T1000 (cell line): ENCODE results near the gene FGFRL1.
"Not testable (repeated sequence)": the region's sequence is repeated elsewhere in the genome, so short reads cannot be mapped to it uniquely, and the experiment has no call there.

ENCODE experiments used
- DNase-seq: peaks from one replicate; lab custom pipeline; 2025; ENCODE audit warnings: mixed read lengths; lab: John Stamatoyannopoulos, UW

The FGFRL1 gene

DNA sequence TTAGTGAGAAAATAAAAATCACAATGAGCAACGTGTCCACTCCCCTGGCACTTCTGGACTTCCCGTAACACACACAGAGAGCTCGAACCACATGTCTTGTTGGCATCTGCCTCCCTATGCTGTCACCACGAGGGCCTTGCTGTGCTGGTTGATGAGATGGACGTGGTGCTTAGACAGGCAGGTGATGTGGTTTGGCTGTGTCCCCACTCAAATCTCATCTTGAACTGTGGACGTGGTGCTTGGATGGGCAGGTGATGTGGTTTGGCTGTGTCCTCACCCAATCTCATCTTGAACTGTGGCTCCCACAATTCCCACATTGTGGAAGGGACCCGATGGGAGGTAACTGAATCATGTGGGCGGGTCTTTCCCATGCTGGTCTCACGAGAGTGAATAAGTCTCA lies 40.0 kb downstream of the FGFRL1 start:
- no peak for DNase-seq

DNA sequence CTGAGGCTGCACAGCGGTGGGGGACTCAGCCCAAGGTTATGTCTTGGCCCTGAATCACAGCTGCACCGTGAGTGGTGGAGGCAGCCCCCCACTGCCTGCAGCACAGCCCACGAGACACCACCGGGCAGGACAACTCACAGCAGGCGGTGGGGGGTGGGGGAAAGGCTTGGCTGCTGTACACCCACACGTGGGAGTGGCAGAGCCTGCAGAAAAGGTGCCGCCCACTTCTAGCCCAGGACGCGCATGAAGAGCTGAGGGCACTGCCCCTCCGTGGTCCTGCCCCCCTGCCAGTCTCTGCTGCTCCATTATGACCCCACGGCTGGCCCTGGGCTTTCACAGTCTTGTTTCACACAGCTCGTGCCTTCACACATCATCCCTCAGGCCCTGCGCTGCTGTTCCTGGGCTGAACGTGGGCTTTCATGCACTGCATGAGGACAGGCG lies 40.8 kb downstream of the FGFRL1 start:
- no peak for DNase-seq

DNA sequence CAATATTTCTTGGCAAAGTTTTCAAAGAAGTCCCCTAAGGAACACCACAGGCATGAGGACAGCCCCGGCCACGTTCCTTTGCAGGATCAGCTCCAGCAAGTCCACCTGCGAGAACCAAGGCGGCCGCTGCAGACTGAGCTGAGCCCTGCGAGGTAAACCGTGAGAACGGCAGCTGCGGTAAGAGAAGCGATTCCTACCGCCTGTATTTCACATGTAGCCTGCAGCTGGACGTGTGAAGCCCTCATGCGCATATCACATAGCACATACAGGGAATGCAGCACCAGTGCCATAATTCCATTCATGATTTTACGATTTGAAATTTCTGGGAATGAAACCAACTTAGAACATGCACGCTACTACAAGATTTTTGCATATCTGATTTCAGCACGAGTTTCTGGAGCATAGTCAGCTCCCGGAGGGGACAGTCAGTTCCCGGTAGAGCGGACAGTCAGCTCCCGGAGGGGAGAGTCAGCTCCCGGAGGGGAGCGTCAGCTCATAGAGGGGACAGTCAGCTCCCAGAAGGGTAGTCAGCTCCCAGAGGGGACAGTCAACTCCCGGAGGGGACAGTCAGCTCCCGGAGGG lies 41.7 kb downstream of the FGFRL1 start:
- no peak for DNase-seq

DNA sequence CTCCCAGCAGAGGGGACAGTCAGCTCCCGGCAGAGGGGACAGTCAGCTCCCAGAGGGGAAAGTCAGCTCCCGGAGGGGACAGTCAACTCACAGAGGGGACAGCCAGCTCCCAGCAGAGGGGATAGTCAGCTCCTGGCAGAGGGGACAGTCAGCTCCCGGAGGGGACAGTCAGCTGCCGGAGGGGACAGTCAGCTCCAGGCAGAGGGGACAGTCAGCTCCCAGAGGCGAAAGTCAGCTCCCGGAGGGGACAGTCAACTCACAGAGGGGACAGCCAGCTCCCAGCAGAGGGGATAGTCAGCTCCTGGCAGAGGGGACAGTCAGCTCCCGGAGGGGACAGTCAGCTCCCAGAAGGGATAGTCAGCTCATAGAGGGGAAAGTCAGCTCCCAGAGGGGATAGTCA lies 42.5 kb downstream of the FGFRL1 start:
- DNase-seq: not testable (repeated sequence)

DNA sequence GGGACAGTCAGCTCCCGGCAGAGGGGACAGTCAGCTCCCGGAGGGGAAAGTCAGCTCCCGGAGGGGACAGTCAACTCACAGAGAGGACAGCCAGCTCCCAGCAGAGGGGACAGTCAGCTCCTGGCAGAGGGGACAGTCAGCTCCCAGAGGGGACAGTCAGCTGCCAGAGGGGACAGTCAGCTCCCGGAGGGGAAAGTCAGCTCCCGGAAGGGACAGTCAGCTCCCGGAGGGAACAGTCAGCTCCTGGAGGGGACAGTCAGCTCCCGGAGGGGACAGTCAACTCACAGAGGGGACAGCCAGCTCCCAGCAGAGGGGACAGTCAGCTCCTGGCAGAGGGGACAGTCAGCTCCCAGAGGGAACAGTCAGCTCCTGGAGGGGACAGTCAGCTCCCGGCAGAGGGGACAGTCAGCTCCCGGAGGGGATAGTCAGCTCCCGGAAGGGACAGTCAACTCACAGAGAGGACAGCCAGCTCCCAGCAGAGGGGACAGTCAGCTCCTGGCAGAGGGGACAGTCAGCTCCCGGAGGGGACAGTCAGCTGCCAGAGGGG lies 43.3 kb downstream of the FGFRL1 start:
- DNase-seq: not testable (repeated sequence)

DNA sequence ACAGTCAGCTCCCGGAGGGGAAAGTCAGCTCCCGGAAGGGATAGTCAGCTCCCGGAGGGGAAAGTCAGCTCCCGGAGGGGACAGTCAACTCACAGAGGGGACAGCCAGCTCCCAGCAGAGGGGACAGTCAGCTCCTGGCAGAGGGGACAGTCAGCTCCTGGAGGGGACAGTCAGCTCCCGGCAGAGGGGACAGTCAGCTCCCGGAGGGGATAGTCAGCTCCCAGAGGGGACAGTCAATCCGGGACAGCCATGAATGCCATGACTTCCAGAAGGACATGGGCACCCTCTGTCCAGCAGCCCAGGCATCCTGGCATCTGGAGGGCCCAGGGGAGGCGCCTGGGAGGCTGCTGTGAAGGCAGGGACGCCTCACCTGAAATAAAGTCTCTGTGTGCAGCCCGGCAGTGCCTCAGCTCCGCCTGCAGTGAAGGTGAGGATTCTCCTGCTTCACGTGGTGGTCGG lies 43.8 kb downstream of the FGFRL1 start:
- DNase-seq: not testable (repeated sequence)

DNA sequence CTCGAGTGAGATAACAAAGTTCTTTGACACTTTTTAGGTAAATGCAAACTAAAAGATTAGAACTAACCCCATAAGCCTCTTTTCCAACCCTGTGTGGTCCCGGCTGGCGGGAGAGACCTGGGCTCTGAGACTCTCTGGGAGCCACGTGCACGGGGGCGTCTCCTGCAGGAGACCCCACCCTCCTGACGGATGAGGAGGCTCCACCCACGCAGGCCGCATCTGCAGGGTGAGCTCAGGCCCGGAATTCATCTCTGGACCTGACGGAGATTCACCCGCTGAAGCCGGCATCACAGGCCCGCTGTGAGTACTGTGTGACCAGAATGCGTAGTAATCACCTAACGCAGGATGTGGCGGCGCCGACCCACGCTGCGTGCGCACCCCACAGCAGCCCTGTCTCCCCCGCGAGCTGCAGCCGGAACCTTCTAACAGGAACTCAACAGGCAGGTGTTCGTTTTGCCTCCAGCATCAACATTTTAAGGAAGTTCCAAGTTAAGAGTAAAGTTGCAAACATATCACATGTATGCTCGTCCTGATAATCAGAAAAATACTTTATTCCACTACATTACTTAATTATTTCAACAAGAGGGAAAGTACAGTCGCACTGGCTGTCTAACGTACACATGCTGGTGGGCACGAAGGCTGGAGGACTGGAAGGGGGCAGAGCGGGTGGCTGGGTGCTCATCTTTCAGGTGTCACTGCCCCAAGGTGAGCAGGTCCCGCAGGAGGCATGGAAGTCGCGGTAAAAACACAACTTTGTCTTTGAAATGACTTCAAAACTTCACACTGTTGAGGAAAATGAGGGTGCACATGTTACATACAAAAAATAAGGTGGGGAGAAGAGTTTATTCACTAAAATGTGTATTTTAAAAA lies 44.5 kb downstream of the FGFRL1 start:
- DNase-seq: no peak

DNA sequence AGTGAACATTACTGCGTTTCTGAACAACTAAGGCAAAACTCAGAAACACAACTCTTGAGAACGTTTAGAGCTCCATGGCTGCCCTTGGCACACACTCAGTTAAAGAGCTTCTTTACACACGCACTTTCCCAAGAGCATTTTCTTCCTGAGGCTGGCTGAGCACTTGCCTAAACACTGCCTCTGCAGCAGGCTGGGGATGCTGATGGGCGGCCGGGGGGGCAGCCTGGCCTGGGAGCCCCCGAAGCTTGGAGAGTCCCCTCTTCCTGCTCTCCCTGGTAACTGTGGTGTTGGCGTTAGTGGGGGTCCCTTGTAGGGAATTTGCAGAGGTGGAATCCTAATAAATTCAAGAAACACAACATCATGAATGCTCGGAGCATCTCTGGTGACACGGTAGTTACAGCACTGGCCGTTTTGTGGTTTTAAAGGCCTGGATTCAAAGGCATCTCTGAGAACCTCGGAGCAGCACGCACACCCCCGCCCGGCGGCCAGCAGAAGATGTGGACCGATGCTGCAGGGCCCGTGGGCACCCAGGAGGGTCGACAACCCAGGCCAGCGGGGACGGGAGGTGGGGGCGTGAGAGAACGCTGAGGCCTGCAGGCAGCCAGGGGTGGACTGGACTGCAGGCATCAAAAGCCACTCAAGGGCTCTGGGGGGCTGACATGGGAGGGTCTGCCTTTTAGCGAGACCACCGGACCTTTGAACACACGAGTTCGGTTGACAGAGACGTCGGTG lies 45.4 kb downstream of the FGFRL1 start:
- DNase-seq: no peak

DNA sequence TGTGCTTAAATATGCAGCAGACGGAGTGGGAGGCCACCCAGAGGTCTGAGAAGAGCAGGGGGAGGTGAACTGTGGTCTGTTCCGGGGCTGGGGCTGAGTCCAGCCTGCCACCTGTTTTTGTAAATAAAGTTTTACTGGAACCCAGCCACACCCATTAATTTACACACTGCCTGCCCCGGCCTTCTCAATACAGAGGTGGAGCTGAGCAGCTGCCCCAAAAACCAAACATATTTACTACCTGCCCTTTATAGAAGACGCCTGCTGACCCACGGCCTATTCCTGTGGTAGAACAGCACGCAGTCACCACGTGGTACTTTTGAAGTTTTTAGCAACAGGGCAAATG lies 45.9 kb downstream of the FGFRL1 start:
- no peak for DNase-seq

DNA sequence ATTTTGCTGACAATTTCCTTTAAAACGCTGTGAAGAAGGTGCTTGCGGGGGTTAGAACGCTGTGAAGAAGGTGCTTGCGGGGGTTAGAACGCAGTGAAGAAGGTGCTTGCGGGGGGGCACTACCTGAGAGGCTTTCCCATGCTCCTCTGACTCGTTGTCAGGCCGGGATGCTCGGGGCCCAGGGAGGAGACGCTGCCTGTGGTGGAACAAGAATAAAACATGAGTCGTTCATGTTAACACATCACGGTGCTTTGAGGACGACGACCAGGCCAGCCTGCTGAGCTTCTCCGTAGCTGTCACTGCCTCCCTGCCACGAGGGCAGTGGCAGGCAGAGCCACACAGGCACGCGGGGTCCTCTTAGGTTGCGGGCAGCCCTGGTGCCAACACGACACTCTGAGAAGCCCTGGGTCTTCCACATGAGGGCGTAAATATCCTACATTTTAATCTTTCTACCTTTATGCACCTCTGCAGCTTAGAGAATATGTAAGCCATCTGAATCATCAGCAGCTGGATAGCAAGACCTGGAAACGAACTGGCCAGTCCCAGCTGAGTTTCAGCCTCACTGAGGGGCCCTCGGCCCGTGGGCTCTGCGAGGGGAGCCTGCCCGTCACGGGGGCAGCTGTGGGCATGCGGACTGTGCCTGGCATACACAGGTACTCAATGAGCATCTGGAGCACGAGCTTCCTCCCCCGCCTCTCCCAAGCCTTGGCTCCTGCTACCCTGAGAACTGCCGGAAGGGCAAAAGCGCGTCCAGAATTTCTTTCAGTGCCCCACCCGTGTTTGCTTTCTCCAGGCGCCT lies 47.0 kb downstream of the FGFRL1 start:
- no peak for DNase-seq

DNA sequence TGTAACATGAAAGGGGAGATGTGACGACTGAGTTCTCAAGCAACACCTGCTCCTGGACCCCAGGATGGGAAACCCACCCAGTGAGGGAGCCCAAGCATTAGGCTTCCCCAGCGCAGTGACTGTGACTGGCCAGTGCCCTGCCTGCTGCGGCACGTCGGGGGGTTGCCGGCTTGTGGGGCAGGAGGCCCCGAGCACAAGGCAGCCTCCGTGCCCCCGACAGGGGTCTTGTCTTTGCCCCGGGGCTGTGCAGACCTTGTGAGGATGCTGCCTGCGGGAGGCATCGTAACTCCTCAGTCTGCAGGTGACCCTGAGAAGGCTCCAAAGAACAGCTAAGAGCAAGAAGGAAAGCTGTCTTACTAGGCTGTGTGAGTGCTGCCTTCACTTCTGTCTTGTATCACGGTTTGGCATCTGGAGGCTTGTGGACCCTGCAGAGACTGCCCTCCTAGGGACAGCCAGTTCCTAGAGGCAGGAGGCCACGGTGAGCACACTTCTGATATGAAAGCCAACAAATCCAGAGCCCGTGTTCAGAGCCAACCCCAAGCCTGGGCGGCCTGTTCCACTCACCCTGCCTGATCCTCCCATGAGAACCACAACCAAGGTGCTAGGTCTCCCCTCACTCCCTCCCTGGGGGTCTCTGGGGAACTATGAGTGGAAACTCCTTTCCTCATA lies 47.7 kb downstream of the FGFRL1 start:
- DNase-seq: no peak

DNA sequence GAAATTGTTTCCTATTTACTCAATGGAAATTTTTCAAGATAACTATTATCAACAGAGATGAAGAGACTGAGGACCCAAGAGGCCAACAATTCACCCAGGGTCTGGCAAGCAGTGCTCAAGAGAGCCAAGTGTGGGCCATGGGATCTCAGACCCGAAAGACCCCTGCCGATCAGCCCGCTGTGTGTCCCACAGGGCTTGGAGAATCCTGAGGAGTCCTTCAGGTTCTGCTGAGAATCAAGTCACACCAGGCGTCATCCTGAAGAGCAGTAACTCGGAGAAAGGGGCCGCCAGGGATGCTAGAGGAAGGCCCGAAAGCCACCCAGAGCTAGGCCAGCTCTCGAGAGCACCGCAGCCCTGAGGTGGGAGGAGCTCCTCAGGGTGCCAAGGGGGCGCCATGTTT lies 48.7 kb downstream of the FGFRL1 start:
- DNase-seq: no peak

DNA sequence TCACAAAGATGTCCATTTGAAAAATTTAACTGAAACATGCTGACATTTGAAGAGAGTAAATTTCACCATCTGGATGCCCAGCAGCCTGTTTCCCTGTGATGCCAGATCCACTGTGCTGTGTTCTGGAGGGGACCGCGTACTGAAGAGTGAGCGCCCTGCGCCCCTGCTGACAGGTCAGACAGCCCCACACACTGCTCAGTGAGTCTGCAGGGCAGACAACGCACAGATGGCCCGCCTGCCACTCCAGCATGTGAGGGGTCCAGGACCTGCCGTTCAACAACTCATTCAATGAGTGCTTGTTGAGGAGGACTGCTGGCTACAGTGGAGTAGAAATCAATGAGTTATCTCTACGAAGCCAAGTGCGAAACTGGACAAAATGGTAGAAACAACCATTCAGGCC lies 49.2 kb downstream of the FGFRL1 start:
- DNase-seq: no peak

DNA sequence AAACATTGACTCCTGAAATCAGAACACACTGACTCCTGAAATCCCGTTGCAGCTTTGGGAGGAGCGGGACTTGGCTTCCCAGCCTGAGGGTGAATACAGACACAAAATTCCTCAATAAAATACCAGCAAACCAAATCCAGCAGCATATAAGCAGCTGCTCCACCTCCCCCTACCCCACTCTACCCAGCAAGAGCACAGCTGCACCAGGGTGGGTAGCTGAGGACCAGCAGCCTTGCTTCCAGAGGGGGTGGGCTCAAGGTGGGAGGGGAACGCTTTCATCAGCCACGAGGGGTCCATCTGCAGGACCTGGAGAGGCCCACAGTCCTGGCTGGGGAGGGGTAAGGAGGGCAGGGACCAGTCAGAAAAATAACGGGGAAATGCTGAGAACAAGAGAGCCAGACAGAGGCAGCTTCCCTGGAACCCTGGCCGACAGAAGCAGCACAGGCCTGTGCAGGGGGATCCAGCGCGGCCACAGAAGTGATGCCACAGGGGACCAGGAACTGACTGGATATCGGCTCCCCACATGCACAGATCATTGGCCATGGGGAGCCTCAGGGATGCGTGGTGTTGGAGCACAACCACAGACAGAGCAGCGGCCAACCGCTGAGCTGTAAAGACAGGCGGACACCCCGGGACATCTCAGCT lies 49.8 kb downstream of the FGFRL1 start:
- no peak for DNase-seq

DNA sequence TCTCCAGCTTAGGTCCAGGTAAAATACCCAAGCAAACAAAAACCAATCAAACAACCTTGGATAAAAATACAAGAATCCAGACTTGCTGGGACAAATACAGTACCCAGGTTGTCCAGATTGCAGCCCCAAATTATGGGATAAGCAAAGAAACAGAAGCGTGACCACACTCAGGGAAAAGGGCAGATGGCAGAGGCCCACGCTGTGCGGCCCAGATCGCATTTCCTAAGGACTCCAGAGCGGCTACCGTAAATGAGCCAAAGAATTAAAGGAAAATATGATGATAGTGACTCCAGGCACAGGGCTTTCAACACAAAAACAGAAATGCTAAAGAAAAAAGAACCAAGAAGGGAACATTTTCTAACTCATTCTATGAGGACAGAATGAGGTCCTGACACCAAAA lies 50.3 kb downstream of the FGFRL1 start:
- no peak for DNase-seq

DNA sequence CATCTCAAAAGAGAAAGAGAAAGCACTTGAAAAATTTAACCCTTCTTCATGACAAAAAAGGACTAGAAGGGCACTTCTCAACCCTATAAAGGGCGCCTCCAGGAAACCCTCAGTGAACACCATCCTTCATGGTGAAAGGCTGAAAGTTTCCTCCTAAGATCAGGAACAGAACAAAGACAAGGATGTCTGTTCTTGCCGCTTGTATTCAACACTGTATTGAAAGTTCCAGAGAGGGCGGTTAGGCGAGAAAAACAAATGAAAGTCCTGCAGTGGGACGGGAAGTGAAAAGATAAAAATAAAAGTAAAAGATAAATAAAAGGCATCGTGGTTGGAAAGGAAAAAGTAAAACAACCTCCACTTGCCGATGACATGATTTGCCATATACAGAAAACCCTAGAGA lies 51.0 kb downstream of the FGFRL1 start:
- no peak for DNase-seq

DNA sequence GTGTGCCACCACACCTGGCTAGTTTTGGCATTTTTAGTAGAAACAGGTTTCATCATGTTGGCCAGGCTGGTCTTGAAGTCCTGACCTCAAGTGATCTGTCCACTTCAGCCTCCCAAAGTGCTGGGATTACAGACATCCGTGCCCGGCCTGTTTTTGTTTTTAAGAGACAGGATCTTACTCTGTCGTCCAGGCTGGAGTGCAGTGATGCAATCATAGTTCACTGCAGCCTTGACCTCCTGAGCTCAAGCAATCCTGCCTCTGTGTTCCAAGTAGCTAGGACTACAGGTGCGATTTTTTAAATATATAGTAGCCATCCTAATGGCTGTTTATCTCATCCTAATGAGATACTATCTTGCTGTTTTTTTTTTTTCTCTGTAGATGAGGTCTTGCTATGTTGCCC lies 54.3 kb downstream of the FGFRL1 start:
- DNase-seq: no peak

DNA sequence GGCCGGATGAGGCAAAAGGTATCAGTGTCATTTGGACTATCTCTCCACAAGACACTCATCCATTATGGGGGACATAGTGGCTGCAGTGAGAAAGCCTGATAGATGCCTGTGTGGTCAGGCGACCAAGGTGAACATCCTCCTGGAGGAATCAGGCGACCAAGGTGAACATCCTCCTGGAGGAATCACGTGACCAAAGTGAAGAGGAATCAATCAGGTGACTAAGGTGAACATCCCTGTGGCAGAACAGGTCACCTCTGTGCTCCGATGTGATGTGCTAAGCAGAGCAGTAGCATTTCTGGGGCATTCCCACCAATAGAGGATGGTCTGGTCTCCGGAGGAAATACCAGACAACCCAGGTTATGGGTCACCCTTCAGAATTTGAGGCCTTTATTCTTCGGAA lies 58.0 kb downstream of the FGFRL1 start:
- DNase-seq: no peak

DNA sequence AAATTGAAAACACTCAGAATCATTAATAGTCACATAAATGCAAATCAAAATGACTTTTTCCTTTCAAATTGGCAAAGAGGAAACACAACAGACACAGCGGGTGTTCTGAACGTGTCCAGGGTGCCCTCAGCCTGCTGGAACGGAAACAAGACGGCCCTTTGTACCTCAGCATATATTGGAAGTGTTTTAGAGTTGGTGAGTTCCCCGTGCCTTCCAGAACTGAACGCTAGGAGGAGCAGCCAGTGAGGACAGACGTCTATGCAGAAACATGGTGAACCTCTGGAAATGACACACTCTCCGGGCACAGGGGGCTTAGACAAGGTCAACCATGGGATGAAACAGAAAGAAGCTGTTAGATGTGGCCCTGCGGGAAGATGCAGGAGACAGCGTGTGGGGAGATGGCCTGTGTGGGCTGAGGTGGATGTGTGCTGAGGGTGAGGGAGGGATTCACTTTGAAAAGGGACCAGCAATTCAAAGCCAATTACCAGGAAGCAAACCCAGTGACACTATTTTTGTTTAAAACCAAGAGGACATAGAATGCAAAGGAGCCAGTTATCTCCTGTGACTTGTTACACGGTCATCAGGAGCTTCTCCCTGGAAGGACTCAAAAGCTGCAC lies 61.5 kb downstream of the FGFRL1 start:
- DNase-seq: no peak

DNA sequence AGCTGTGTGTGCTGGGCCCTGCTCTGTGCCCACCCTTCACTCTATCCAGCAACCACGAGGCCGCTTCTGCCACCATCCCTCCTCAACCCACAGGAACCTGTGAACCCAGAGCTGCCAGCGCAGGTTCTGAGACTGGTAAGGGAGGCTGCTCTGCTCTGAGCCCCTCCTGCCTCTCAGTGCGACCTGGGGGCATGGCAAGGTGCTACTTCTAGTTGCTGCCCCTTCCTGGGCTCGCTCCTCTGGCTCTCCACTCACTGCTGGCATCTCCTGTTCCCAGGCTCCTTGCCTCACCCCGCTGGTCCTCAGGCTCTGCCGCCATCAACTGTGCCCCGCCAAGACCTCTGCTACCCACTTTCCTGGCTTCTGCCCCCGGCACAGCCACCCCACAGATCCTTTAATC lies 62.7 kb downstream of the FGFRL1 start:
- no peak for DNase-seq
